ENCODE data around the gene OR2T11. TPM values are rescaled to one million over a fixed set of nuclear protein-coding genes. Genes with fewer than 3 reads are reported as not detected.

OR2T11 gene
- total RNA-seq, 4 donors from 2014 or later, result not detected

GRCh38 chr1:248597589-248597988 is 37.3 kb downstream of the OR2T11 start, which contains the start of gene OR2T10:
TSS of gene OR2T10 (minus strand) at chr1:248597700. CDS start at chr1:248593768, 3,932 bp downstream.
- no peak within 1 kb of the TSS for H3K27ac ChIP-seq
- H3K9me3 ChIP-seq, result no peaks in the 10 kb centered on the region
- TF ChIP-seq EP300 (IDR thresholded peaks at IDR 0.05), result no peak
- TF ChIP-seq POLR2A (IDR thresholded peaks at IDR 0.05), result no peak
- no peak for TF ChIP-seq CTCF (IDR thresholded peaks at IDR 0.05)
- 76 to 89% methylated on average over 6 of the region's 6 CpGs for WGBS, 2 donors
- no peaks in the 10 kb centered on the region for H3K4me1 ChIP-seq
- DNase-seq (ENCODE audit: low spot score in 2 of 2), result no peak
- no peak within 1 kb of the TSS for H3K4me3 ChIP-seq
- no peaks in the 10 kb centered on the region for H3K36me3 ChIP-seq
- H3K27me3 ChIP-seq, result no peaks in the 10 kb centered on the region

GRCh38 chr1:248596615-248597014 is 38.3 kb downstream of the OR2T11 start:
- 54 to 77% methylated on average over 2 of the region's 2 CpGs for WGBS, 2 donors
- TF ChIP-seq EP300 (IDR thresholded peaks at IDR 0.05), result no peak
- no peak for TF ChIP-seq POLR2A (IDR thresholded peaks at IDR 0.05)
- TF ChIP-seq CTCF (IDR thresholded peaks at IDR 0.05), result no peak
- Histone ChIP-seq H3K4me1 (no peaks in the 10 kb centered on the region), H3K9me3 (no peaks in the 10 kb centered on the region), H3K27ac (no peak overlapping the region), H3K27me3 (no peaks in the 10 kb centered on the region), H3K36me3 (no peaks in the 10 kb centered on the region), H3K4me3 (no peak overlapping the region)
- no peak for DNase-seq (ENCODE audit: low spot score in 2 of 2)

GRCh38 chr1:248593226-248593625 is 41.7 kb downstream of the OR2T11 start:
- Histone ChIP-seq H3K27ac (no peak overlapping the region), H3K4me3 (no peak overlapping the region), H3K4me1 (no peaks in the 10 kb centered on the region), H3K36me3 (no peaks in the 10 kb centered on the region), H3K9me3 (no peaks in the 10 kb centered on the region), H3K27me3 (no peaks in the 10 kb centered on the region)
- WGBS, 2 donors, result 84 to 89% methylated on average over 5 of the region's 5 CpGs
- no peak for TF ChIP-seq POLR2A (IDR thresholded peaks at IDR 0.05)
- no peak for TF ChIP-seq EP300 (IDR thresholded peaks at IDR 0.05)
- TF ChIP-seq CTCF (IDR thresholded peaks at IDR 0.05), result no peak
- DNase-seq (ENCODE audit: low spot score in 2 of 2), result no peak

DNA sequence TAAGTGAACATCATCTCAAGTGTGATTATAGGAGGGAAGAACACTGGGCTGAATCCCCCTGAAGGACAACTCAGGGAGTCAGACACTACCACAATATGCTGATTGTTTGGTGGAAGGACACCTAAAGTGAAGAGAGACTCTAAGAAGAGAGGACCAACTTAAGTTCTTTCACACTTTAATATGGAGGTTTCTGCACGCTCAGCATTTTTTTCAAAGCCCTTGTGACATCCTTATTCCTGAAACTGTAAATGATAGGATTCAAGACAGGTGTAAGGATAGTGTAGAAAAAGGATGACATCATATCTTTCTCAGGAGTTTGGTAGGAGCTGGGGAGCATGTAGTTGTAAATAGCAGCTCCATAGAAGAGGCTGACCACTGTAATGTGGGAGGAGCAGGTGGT is 42.2 kb downstream of the OR2T11 start:
- no peak for DNase-seq (ENCODE audit: low spot score in 2 of 2)
- WGBS, 2 donors, result 69 to 76% methylated on average over 1 of the region's 1 CpG

GRCh38 chr1:248590055-248590454 is 44.8 kb downstream of the OR2T11 start:
- no peak overlapping the region for H3K4me3 ChIP-seq
- WGBS, 2 donors, result 89 to 92% methylated on average over 17 of the region's 17 CpGs
- no peak for TF ChIP-seq CTCF (IDR thresholded peaks at IDR 0.05)
- TF ChIP-seq EP300 (IDR thresholded peaks at IDR 0.05), result no peak
- TF ChIP-seq POLR2A (IDR thresholded peaks at IDR 0.05), result no peak
- H3K27me3 ChIP-seq, result no peaks in the 10 kb centered on the region
- no peaks in the 10 kb centered on the region for H3K36me3 ChIP-seq
- no peak for DNase-seq (ENCODE audit: low spot score in 2 of 2)
- no peaks in the 10 kb centered on the region for H3K9me3 ChIP-seq
- H3K4me1 ChIP-seq, result no peaks in the 10 kb centered on the region
- no peak overlapping the region for H3K27ac ChIP-seq

More for the DNA sequence above, 42.2 kb downstream of the OR2T11 start:
- no peak for TF ChIP-seq POLR2A (IDR thresholded peaks at IDR 0.05)
- TF ChIP-seq EP300 (IDR thresholded peaks at IDR 0.05), result no peak
- no peak for TF ChIP-seq CTCF (IDR thresholded peaks at IDR 0.05)
- Histone ChIP-seq H3K4me1 (no peaks in the 10 kb centered on the region), H3K4me3 (no peak overlapping the region), H3K27me3 (no peaks in the 10 kb centered on the region), H3K36me3 (no peaks in the 10 kb centered on the region), H3K27ac (no peak overlapping the region), H3K9me3 (no peaks in the 10 kb centered on the region)
